ENCODE data around the gene NFIA. TPM values are rescaled to one million over a fixed set of nuclear protein-coding genes. Genes with fewer than 3 reads are reported as not detected.

The NFIA gene
- total and polyA plus RNA-seq, 9 of the 15 experiments (the other 6 are each of a cell fraction or from before 2014, with no cell fraction given) = 5.3 to 24.9 (median 9.8) TPM

- BruUV-seq (replicated peaks) = no TSS peak
- peak overlapping the region; percentile 54; the same call in 1 of the 2 replicates for H2AFZ ChIP-seq (ENCODE audit: low read depth, low read length)
- 59% methylated on average over 3 of the region's 3 CpGs for WGBS (ENCODE audit: insufficient coverage, low coverage, missing lambda C conversion rate)
- TF ChIP-seq CEBPG (CRISPR knock-in tag; IDR thresholded peaks at IDR 0.05) (no peak), CEBPG (tag; conservative IDR thresholded peaks at IDR 0.05 in 1 of 2, IDR thresholded peaks at IDR 0.05 in 1 of 2) (0 out of 4 replicates have a peak, but pooled peaks of 1 of the 2 experiments have one; percentile 8), CEBPB (tag; IDR thresholded peaks at IDR 0.05) (peak; percentile 70), GTF2B (IDR thresholded peaks at IDR 0.05; ENCODE audit: extremely low read depth, insufficient read length) (no peak), TAL1 (IDR thresholded peaks at IDR 0.05) (no peak), ATF1 (CRISPR knock-in tag; IDR thresholded peaks at IDR 0.05) (no peak), ATF1 (tag; IDR thresholded peaks at IDR 0.05) (no peak)
- H3K4me3 ChIP-seq = no peak overlapping the region
- no peaks in the 10 kb centered on the region; the same call in 1 of the 2 replicates for H3K9me3 ChIP-seq (replicated peaks; ENCODE audit: control insufficient read depth, insufficient read depth, low read depth, low read length)
- H3K9me1 ChIP-seq (ENCODE audit: control insufficient read depth, insufficient read depth, low read length) = no peaks in the 10 kb centered on the region
- ChIA-PET CTCF (ENCODE audit: low intra/inter-chr PET ratio) (no interaction called here), POLR2A (no interaction called here)
- ATAC-seq = no peak
- H3K79me2 ChIP-seq (ENCODE audit: control insufficient read depth, insufficient read depth, low read length) = peaks cover 5% of the 10 kb centered on the region
- no peaks in the 10 kb centered on the region for H3K36me3 ChIP-seq (ENCODE audit: control insufficient read depth, insufficient read depth, low read length)
- H3K4me1 ChIP-seq (replicated peaks in 1 of 2; ENCODE audit: control insufficient read depth in 2 of 2, insufficient read depth in 2 of 2, low read length in 2 of 2) = peaks cover 18 to 32% of the 10 kb centered on the region in 2 experiments
- FAIRE-seq = no peak
- H4K20me1 ChIP-seq (replicated peaks; ENCODE audit: control insufficient read depth, insufficient read depth, low read length) = no peaks in the 10 kb centered on the region
- in situ Hi-C loops (cut with MboI) (no loop called here), intact Hi-C loops (cut with micrococcal nuclease) (no loop called here)
- H3K9ac ChIP-seq (ENCODE audit: insufficient read depth in 1 of 2, low read depth in 2 of 2, low read length in 2 of 2) = no peak overlapping the region
- no peak overlapping the region for H3K27ac ChIP-seq (ENCODE audit: extremely low read depth, low read depth, low read length)
- no peak overlapping the region for H3K4me2 ChIP-seq (ENCODE audit: insufficient read depth, low read length)
- no peak for DNase-seq (ENCODE audit: extremely low read depth in 1 of 4, low spot score in 3 of 4)
- H3K27me3 ChIP-seq (ENCODE audit: control insufficient read depth in 2 of 2, insufficient read depth in 2 of 2, low read length in 2 of 2) = no peaks in the 10 kb centered on the region
These were observed 35.9 kb upstream of the NFIA start for GRCh38 chr1:61046434-61046833.
